Adipose tissue (tissue), 3 donors: ENCODE data around the gene HES2. TPM values are rescaled to one million over a fixed set of nuclear protein-coding genes. Genes with fewer than 3 reads are reported as not detected.
"Not testable (repeated sequence)": the region's sequence is repeated elsewhere in the genome, so short reads cannot be mapped to it uniquely, and the experiment has no call there.

Experiments used
- H3K27ac ChIP-seq: one replicate; pipeline ENCODE4 v1.5.1; 2013; ENCODE audit warnings: low read depth, low read length
- WGBS, 3 donors: extraction: QIAGEN DNeasy Blood & Tissue Kit; methylation state at CpG; one replicate each; pipeline ENCODE4 v1.1.7; 2013; 5-methylcytosine and 5-hydroxymethylcytosine counted together
- polyA plus RNA-seq, 3 donors: library from polyadenylated mRNA; stranded (reverse); fragments of 200-250 nt; gene quantifications; one replicate each; pipeline ENCODE4 v1.2.3, GENCODE V29; 2013
- donor health status: healthy with polysubstance abuse.
- donor health status: Bipolar disorder and iron deficiency.
- donor health status: healthy.

HES2 gene
- polyA plus RNA-seq, 3 donors: 0.01 to 0.18 TPM; not detected in 1

DNA sequence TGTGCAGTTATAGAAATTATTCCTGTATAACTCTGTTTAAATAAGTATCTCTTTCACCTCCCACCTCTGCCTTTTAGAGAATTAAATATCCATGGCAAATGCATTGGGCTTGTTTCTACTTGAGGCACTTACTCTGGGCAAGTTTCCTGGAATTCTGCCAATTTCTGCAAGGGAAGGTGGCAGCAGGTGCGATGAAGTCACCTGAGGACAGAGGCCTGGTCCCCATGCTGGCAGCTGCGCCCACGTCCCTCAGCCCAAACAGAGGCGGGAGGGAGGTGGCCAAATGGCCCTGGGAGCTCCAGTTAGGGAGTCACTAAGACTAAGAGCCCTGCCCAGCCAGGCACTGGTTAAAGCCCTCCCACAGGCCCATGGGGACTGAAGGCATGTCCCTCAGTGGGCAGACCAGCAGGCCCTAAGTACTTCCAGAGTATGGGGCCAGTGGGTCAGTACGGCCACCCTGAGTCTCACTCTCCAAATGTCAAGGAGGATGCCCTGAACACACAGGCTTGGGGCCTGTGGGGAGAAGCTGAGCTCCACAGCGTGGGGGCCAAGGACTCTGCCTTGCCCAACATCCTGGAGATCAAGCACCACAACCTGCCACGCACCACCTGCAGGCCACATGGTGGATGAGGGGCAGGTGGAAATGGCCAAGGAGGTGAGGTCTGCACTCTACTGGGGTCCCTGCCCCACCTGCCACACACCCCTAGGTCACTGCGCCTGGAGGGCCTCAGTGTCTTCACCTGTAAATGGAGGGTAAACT, 45.6 kb downstream of the HES2 start:
- H3K27ac ChIP-seq: no peak overlapping the region
- WGBS, 3 donors: 60 to 90% (median 88%) methylated on average over 8 of the region's 8 CpGs

DNA sequence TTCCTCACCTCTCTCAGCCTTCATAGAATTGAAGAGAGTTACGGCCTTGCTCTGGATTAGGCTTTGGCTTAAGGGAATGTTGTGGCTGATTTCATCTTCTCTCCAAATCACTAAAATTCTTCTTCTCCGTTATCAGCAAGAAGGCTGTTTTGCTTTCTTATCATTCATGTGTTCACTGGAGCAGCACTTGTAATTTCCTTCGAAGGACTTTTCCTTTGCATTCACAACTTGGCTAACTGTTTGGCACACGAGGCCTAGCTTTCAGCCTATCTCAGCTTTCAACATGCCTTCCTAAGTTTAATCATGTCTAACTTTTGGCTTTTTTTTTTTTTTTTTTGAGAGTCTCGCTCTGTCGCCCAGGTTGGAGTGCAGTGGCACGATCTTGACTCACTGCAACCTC, 47.5 kb downstream of the HES2 start:
- H3K27ac ChIP-seq: not testable (repeated sequence)
- WGBS, 3 donors: 70 to 92% (median 89%) methylated on average over 7 of the region's 7 CpGs

DNA sequence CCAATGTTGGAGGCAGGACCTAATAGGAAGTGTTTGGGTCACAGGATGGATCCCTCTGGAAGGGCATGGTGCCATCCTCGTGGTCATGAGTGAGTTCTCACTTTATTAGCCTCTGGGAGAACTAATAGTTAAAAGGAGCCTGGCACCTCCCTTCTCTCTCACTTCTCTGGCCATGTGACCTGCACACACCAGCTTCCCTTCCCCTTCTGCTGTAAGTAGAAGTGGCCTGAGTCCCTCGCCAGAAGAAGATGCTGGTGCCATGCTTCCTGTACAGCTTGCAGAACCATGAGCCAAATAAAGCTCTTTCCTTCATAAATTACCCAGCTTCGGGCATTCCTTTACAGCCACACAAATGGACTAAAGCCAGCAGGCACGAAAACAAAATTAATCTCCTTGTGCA, 49.7 kb downstream of the HES2 start:
- H3K27ac ChIP-seq: no peak overlapping the region
- whole genome bisulfite sequencing, 3 donors: 47 to 90% (median 52%) methylated on average over 4 of the region's 4 CpGs

DNA sequence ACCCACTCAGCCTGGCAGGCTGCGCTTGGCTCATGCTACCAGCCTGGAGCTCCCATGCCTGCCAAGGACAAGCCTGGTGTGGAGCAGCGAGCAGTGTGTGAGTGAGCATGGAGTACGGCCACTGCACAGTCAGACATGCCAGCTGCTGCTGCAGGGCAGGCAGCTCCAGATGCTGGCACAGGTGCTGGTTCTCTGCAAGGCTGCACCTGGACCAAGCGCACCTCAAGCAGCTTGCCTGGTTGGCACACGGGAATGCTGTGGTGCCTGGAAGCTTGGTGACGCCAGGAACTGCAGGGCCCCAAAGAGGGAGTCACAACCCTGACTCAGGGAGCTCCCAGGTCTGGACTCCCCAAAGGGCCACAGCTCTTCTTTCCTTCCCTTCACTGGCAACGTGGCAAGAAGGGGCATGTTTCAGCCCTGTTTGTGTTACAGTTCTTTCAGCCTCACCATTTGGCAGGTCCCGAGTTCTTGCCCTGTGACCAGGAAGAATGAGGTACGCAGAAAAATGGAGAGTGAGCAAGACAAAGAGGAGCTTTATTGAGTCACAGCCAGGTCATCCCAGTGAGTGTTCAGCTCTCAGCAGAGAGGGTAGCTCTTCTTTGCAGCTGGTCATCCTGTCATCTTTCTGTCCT, 52.2 kb downstream of the HES2 start:
- 65 to 95% (median 86%) methylated on average over 9 of the region's 9 CpGs for WGBS, 3 donors
- no peak overlapping the region for H3K27ac ChIP-seq

DNA sequence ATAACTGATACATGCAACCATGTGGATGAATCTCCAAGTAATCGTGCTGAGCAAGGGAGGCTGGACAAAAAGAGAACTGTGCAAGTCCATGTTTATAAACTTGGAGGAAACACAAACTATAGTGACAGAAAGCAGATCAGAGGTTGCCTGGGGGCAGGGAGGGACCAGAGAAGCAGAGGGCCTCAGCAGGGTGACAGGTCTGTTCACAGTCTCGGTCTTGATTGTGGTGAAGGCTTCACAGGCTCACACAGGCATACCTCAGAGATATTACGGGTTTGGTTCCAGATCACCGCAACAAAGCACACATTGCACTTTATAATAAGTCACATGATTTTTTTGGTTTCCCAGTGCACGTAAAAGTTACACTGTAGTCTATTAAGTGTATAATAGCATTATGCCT, 54.7 kb downstream of the HES2 start:
- WGBS, 3 donors: 78 to 88% (median 86%) methylated on average over 5 of the region's 5 CpGs
- H3K27ac ChIP-seq: no peak overlapping the region

DNA sequence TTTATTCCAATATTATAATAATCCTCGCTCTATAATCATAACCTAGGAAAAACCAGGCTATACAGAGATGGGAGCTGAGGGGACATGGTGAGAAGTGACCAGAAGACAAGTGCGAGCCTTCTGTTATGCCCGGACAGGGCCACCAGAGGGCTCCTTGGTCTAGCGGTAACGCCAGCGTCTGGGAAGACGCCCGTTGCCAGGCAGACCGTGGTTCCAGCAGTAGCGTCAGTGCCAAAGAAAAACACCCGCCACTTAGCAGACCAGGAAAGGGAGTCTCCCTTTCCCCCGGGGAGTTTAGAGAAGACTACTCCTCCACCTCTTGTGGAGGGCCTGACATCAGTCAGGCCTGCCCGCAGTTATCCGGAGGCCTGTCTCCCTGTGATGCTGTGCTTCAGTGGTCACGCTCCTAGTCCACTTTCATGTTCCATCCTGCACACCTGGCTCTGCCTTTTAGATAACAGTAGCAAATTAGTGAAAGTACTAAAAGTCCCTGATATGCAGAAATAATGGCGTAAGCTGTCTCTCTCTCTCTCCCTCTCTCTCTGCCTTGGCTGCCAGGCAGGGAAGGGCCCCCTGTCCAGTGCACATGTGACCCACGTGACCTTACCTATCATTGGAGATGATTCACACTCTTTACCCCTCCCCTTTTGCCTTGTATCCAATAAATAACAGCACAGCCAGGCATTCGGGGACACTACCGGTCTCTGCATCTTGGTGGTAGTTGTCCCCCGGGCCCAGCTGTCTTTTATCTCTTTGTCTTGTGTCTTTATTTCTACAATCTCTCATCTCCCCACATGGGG, 56.4 kb downstream of the HES2 start:
- 37 to 57% (median 41%) methylated on average over 17 to 20 of the region's 20 CpGs for WGBS, 3 donors
- not testable (repeated sequence) for H3K27ac ChIP-seq

Other genes with a start within 250 kb of the HES2 start
- under 1 TPM; 0.09 to 0.16 (median 0.11) TPM for gene CHD5, start 239.6 kb downstream of the HES2 start, polyA plus RNA-seq
- gene RPL22, start 220.3 kb downstream of the HES2 start, polyA plus RNA-seq: 100 to 1,000 TPM; 159 to 575 (median 286) TPM
- 10 to 100 TPM in 1 of 3 donors, 1 to 10 TPM in 2; 7.5 to 13.7 (median 9.7) TPM for gene RNF207, start 213.8 kb downstream of the HES2 start, polyA plus RNA-seq
- 10 to 100 TPM; 12.7 to 33.3 (median 30.6) TPM for gene ICMT, start 184.0 kb downstream of the HES2 start, polyA plus RNA-seq
- gene HES3, start 175.7 kb downstream of the HES2 start, polyA plus RNA-seq: not detected
- 10 to 100 TPM in 2 of 3 donors, 1 to 10 TPM in 1; 3.7 to 21.8 (median 12.3) TPM for gene GPR153, start 158.8 kb downstream of the HES2 start, polyA plus RNA-seq
- gene ACOT7, start 26.2 kb downstream of the HES2 start, polyA plus RNA-seq: 10 to 100 TPM in 2 of 3 donors, 1 to 10 TPM in 1; 6.5 to 13.8 (median 11.0) TPM
- gene ESPN, start 4.9 kb upstream of the HES2 start, polyA plus RNA-seq: 1 to 10 TPM in 1 of 3 donors, under 1 TPM in 2; 0.20 to 1.2 (median 0.28) TPM
- gene TNFRSF25, start 46.3 kb upstream of the HES2 start, polyA plus RNA-seq: 10 to 100 TPM in 2 of 3 donors, 1 to 10 TPM in 1; 2.6 to 18.1 (median 10.1) TPM
- gene PLEKHG5, start 71.7 kb upstream of the HES2 start, polyA plus RNA-seq: 10 to 100 TPM in 1 of 3 donors, 1 to 10 TPM in 2; 1.7 to 16.8 (median 9.4) TPM
- gene NOL9, start 134.6 kb upstream of the HES2 start, polyA plus RNA-seq: 1 to 10 TPM; 2.8 to 5.8 (median 5.2) TPM
- under 1 TPM in 1 of 3 donors, not detected in 2; 0.12 TPM for gene TAS1R1, start 135.4 kb upstream of the HES2 start, polyA plus RNA-seq
- gene ZBTB48, start 160.1 kb upstream of the HES2 start, polyA plus RNA-seq: 10 to 100 TPM; 19.0 to 31.4 (median 19.3) TPM
- 10 to 100 TPM; 14.5 to 39.0 (median 30.2) TPM for gene KLHL21, start 182.9 kb upstream of the HES2 start, polyA plus RNA-seq
- 10 to 100 TPM in 2 of 3 donors, 1 to 10 TPM in 1; 5.2 to 13.3 (median 11.1) TPM for gene PHF13, start 193.8 kb upstream of the HES2 start, polyA plus RNA-seq
- 10 to 100 TPM; 17.8 to 20.8 (median 20.1) TPM for gene THAP3, start 204.9 kb upstream of the HES2 start, polyA plus RNA-seq